ENCODE data around the gene RBM33.

The RBM33 gene

DNA sequence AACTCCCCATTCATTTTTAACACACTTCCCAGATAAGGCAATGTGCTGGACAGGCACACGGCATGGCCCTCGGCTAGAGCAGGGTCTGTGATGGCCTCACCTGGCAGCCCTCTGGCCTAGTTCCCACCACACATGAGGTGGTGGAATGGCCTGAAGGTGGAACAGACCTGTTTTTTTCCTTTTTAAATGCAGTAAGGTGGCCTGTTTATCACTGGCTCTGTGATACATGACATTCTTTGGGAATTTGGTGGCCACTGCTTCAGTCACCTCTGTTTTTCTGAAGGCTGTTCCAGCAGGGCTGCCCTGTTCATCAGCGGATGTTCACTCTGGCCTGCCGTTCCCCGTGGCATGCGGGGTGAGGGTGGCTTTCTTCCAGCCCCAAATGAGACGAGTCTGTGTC is 131.2 kb downstream of the RBM33 start:
- no peak overlapping the region for H3K4me3 ChIP-seq (replicated peaks; ENCODE audit: low read depth, low read length)
- no peak for DNase-seq (ENCODE audit: extremely low read depth, low read depth)
- TF ChIP-seq, protein P1, sequence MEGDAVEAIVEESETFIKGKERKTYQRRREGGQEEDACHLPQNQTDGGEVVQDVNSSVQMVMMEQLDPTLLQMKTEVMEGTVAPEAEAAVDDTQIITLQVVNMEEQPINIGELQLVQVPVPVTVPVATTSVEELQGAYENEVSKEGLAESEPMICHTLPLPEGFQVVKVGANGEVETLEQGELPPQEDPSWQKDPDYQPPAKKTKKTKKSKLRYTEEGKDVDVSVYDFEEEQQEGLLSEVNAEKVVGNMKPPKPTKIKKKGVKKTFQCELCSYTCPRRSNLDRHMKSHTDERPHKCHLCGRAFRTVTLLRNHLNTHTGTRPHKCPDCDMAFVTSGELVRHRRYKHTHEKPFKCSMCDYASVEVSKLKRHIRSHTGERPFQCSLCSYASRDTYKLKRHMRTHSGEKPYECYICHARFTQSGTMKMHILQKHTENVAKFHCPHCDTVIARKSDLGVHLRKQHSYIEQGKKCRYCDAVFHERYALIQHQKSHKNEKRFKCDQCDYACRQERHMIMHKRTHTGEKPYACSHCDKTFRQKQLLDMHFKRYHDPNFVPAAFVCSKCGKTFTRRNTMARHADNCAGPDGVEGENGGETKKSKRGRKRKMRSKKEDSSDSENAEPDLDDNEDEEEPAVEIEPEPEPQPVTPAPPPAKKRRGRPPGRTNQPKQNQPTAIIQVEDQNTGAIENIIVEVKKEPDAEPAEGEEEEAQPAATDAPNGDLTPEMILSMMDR (IDR thresholded peaks at IDR 0.05; ENCODE audit: low read depth, low read length, missing control alignments), result no peak

DNA sequence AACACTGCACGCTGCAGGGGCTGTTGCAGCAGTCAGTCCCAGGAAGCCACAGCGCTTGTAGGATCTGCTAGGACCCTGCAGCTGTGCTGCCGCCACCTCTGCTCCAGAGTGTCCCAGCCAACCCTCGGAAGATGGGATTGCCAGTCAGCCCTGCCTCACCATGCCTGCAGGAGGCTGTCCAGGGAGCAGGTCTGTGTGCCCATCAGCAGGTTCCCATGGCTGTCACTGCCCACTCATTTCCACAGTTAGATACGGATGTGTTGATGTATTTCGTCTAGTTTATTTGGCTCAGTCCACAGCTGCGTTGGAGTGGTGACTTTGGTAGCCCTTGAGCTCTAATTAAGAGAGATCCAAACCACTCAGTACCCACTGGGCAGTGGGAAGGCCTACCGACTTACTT is 132.1 kb downstream of the RBM33 start:
- no peak overlapping the region for H3K4me3 ChIP-seq (replicated peaks; ENCODE audit: low read depth, low read length)
- DNase-seq (ENCODE audit: extremely low read depth, low read depth), result no peak
- TF ChIP-seq, protein P1 (IDR thresholded peaks at IDR 0.05; ENCODE audit: low read depth, low read length, missing control alignments), result no peak

DNA sequence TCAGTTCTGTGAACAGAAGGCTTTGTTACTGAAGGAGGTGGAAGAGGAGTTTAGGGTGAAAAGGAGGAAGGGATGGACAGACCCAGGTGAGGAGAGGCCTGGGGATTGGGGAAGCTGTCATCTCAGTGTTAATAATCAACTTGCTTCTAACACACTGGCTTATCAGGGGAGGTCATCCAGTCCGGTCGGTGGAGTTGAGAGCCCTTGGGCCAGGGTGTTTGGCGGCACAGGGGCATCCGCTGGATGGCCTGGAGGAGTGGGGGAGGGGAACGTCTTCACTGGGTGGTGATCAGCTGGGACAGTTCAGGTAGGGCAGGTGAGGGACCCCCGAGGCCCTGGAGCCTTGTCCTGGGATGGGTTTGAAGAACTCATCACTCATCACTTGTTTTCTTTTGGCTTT is 133.9 kb downstream of the RBM33 start:
- no peak for DNase-seq (ENCODE audit: extremely low read depth, low read depth)
- TF ChIP-seq, protein P1 (IDR thresholded peaks at IDR 0.05; ENCODE audit: low read depth, low read length, missing control alignments), result no peak
- no peak overlapping the region for H3K4me3 ChIP-seq (replicated peaks; ENCODE audit: low read depth, low read length)

DNA sequence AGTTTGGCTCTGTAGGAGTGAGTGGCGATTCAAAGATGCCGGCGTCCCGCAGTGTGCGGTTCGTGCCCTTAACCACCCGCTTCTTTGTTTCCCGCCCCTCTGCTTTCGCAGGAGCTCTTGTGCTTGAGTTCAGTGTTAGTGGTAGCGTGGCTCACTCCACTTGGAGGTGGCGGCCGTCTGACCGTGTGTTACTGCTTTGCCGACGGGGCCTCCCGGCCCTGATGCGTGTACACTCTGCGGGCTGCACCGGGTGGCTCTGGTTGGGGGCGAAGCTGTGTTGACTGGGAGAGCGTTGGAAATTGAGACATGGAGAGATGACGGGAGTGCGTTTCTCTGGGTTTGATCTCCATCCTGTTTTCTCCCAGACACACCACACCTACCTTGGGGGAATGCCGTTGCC is 136.4 kb downstream of the RBM33 start:
- TF ChIP-seq, protein P1 (IDR thresholded peaks at IDR 0.05; ENCODE audit: low read depth, low read length, missing control alignments), result no peak
- DNase-seq (ENCODE audit: extremely low read depth, low read depth), result no peak
- no peak overlapping the region for H3K4me3 ChIP-seq (replicated peaks; ENCODE audit: low read depth, low read length)

DNA sequence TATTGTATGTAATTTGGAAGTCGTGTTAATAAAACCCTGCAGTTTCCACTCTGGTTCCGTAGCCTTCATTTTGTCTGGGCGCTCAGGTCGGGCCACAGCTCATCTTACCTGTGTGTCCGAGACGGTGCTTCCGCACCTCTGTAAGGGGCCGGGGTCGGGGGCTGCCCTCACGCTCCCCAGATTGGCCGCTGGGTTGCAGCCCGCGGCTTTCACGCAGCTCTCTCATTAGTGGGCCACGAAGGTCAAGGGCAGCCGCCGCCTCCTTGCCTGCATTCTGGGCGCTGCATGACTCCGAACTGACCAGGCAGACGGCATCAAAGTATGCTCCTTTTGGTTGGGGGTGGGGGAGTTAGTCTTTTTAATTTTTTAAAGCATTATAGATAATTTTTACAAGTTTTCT is 137.0 kb downstream of the RBM33 start:
- no peak overlapping the region for H3K4me3 ChIP-seq (replicated peaks; ENCODE audit: low read depth, low read length)
- DNase-seq (ENCODE audit: extremely low read depth, low read depth), result no peak
- TF ChIP-seq, protein P1 (IDR thresholded peaks at IDR 0.05; ENCODE audit: low read depth, low read length, missing control alignments), result no peak

DNA sequence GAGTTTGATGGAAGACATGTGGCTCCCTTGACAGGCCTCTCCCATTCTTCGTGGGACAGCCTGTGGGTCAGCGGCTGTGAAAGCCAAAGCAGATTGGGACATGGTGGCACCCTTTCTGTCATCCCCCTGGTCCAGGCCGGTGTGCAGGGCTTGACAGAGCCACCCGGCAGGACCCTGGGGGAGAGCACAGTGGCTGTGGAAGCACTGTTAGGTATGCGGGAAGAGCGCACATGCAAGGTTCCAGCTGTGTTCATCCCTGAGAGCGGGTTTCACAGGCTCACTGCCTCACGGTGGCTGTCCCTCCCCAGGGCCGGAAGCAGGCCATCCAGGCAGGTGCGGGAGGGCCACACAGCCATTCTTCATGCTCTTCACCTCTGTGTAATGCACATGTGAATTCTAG is 138.0 kb downstream of the RBM33 start:
- no peak overlapping the region for H3K4me3 ChIP-seq (replicated peaks; ENCODE audit: low read depth, low read length)
- TF ChIP-seq, protein P1 (IDR thresholded peaks at IDR 0.05; ENCODE audit: low read depth, low read length, missing control alignments), result no peak
- no peak for DNase-seq (ENCODE audit: extremely low read depth, low read depth)

DNA sequence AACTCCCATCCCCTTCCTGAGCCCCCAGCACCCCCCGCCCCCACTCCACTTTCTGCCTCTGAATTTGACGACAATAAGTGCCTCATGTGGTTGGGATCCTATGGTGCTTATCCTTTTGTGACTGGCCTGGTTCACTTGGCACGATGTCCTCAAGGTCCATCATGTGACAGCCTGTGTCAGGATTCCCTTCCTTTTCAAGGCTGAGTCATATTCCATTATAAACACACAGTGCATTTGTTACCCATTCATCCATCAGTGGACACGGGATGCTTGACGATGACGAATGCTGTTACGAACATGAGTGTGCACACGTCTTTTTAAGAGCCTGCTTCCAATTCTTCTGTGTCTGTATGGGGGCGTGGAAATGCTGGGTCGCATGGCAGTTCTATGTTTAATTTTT is 141.1 kb downstream of the RBM33 start:
- no peak for DNase-seq (ENCODE audit: extremely low read depth, low read depth)
- TF ChIP-seq, protein P1 (IDR thresholded peaks at IDR 0.05; ENCODE audit: low read depth, low read length, missing control alignments), result no peak
- no peak overlapping the region for H3K4me3 ChIP-seq (replicated peaks; ENCODE audit: low read depth, low read length)

All from HFF-Myc (cell line).